ENCODE results near the gene NTM. TPM values are rescaled to one million over a fixed set of nuclear protein-coding genes. Genes with fewer than 3 reads are reported as not detected.

The NTM gene
- total and polyA plus RNA-seq, 2 donors (not counting 3 experiments of a cell fraction or from before 2014, with no cell fraction given), result 1.00 to 1.1 TPM

DNA sequence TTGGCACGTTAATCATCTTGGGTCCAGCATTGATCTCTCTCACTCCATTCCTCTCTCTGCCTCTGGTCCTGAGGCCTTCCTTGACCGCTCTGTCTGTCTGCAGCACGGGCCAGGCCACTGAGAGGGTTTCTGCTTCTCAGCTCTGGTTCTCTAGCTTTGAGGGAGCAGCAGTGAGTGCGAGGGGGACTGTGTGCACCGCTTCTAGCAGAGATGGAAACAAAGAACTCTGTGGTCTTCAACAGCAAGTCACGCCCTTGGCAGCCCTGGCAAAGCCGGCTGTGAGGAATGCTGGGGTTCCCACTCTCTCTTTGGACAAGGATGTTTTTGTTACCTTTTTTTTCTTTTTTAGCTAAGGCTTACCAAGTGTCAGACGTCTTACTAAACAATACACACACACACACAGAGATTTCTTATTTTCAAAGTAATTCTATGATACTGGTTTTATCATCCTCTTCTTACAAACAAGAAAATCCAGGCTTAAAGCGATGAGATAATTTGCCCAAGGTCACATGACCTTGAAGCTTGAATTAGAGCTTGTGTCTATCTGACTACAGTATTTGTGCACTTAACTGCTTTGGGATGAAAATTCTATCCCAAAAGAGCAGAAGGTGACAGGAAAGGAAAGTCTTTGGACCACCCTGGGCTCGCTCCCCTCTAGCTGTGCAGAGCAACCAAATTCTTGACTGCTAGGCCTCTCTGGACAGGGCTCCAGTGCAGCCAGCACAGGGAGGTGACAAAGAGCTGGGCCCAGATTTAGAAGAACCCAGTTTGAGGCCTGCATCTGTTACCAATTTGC lies 293.2 kb downstream of the NTM start:
- H3K9me3 ChIP-seq (replicated peaks; ENCODE audit: control insufficient read depth, insufficient read depth, low read length), result no peaks in the 10 kb centered on the region
- dilution Hi-C loops (cut with MboI; ENCODE audit: extremely low pct_ligation_motif_present, low sequenced_read_pairs), result loop anchor here (25.0 kb wide), 1 partner anchor 601 kb away; no protein-coding TSS in a partner anchor
- intact Hi-C loops (cut with micrococcal nuclease), result no loop called here
- H4K20me1 ChIP-seq (replicated peaks; ENCODE audit: control insufficient read depth, extremely low read depth, insufficient read depth, low read length), result no peaks in the 10 kb centered on the region
- no peaks in the 10 kb centered on the region for H3K9me1 ChIP-seq (replicated peaks; ENCODE audit: control insufficient read depth, extremely low read depth, insufficient read depth, low read length)
- H3K27me3 ChIP-seq (ENCODE audit: control insufficient read depth in 2 of 2, insufficient read depth in 2 of 2, low read length in 2 of 2), result peaks cover 0 to 2% of the 10 kb centered on the region in 2 experiments
- BruUV-seq (replicated peaks), result no TSS peak
- no peaks in the 10 kb centered on the region for H3K36me3 ChIP-seq (ENCODE audit: control insufficient read depth in 2 of 2, extremely low read depth in 1 of 2, insufficient read depth in 2 of 2, low read length in 2 of 2)
- no peak overlapping the region for H3K9ac ChIP-seq (replicated peaks; ENCODE audit: extremely low read depth, insufficient read depth, low read length)
- POLR2A ChIA-PET, result no interaction called here
- CTCF ChIA-PET, result interaction anchor here (1.5 to 2.8 kb wide), 2 partner anchors 11 to 24 kb away, joined by 4 to 19 read pairs; no protein-coding TSS in a partner anchor
- H3K4me1 ChIP-seq (ENCODE audit: control insufficient read depth, extremely low read depth, insufficient read depth, low read length), result no peaks in the 10 kb centered on the region
- DNase-seq (ENCODE audit: low read depth, low spot score), result no peak
- no peak for TF ChIP-seq FOS (IDR thresholded peaks at IDR 0.05; ENCODE audit: borderline replicate concordance, insufficient read depth, low read length)
- no peak for TF ChIP-seq JUN (IDR thresholded peaks at IDR 0.05; ENCODE audit: borderline replicate concordance, insufficient read depth, insufficient read length, low read depth)
- TF ChIP-seq MYC (IDR thresholded peaks at IDR 0.05; ENCODE audit: low read depth, low read length), result no peak
- no peak for TF ChIP-seq GATA2 (IDR thresholded peaks at IDR 0.05; ENCODE audit: insufficient read depth, insufficient read length, low read depth, low read length)
- TF ChIP-seq, protein P1, sequence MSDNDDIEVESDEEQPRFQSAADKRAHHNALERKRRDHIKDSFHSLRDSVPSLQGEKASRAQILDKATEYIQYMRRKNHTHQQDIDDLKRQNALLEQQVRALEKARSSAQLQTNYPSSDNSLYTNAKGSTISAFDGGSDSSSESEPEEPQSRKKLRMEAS (IDR thresholded peaks at IDR 0.05; ENCODE audit: insufficient read depth, insufficient read length), result no peak
- no peak for TF ChIP-seq POLR2A (IDR thresholded peaks at IDR 0.05; ENCODE audit: low read depth, low read length)
- no peak for TF ChIP-seq POLR2AphosphoS5 (IDR thresholded peaks at IDR 0.05; ENCODE audit: insufficient read depth, low read depth, low read length)
- TF ChIP-seq, protein P2, sequence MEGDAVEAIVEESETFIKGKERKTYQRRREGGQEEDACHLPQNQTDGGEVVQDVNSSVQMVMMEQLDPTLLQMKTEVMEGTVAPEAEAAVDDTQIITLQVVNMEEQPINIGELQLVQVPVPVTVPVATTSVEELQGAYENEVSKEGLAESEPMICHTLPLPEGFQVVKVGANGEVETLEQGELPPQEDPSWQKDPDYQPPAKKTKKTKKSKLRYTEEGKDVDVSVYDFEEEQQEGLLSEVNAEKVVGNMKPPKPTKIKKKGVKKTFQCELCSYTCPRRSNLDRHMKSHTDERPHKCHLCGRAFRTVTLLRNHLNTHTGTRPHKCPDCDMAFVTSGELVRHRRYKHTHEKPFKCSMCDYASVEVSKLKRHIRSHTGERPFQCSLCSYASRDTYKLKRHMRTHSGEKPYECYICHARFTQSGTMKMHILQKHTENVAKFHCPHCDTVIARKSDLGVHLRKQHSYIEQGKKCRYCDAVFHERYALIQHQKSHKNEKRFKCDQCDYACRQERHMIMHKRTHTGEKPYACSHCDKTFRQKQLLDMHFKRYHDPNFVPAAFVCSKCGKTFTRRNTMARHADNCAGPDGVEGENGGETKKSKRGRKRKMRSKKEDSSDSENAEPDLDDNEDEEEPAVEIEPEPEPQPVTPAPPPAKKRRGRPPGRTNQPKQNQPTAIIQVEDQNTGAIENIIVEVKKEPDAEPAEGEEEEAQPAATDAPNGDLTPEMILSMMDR (IDR thresholded peaks at IDR 0.05; ENCODE audit: extremely low read depth in 1 of 2, insufficient read depth in 1 of 2, low read depth in 1 of 2, low read length in 2 of 2), result no peak
- no peak for TF ChIP-seq EZH2 (IDR thresholded peaks at IDR 0.05; ENCODE audit: borderline replicate concordance, low read depth, low read length, severe bottlenecking)
- H3K4me3 ChIP-seq (replicated peaks in 1 of 3; ENCODE audit: insufficient read depth in 1 of 3, low read depth in 1 of 3, low read length in 3 of 3), result no peak overlapping the region
- no peaks in the 10 kb centered on the region for H3K79me2 ChIP-seq (ENCODE audit: control insufficient read depth, insufficient read depth, low read length)
- no peak overlapping the region for H3K4me2 ChIP-seq (ENCODE audit: insufficient read depth, low read length)
- FAIRE-seq, result no peak
- H2AFZ ChIP-seq (ENCODE audit: low read depth, low read length), result no peak overlapping the region
- H3K27ac ChIP-seq (ENCODE audit: insufficient read depth, low read depth, low read length), result no peak overlapping the region

All from endothelial cell of umbilical vein (primary cell).